ENCODE measurements around the gene GJD2. TPM values are rescaled to one million over a fixed set of nuclear protein-coding genes. Genes with fewer than 3 reads are reported as not detected.

The GJD2 gene
- total RNA-seq, 2 donors from 2014 or later, result not detected

Other genes starting within 250 kb of the GJD2 start
- gene GOLGA8B, start 171.3 kb downstream of the GJD2 start, total RNA-seq, result 10 to 100 TPM; 41.8 to 52.0 TPM
- 10 to 100 TPM; 93.6 to 93.8 TPM for gene ACTC1, start 40.6 kb upstream of the GJD2 start, total RNA-seq
- gene AQR, start 214.7 kb upstream of the GJD2 start, total RNA-seq, result 10 to 100 TPM; 25.9 to 28.0 TPM
- gene ZNF770, start 233.3 kb upstream of the GJD2 start, total RNA-seq, result 10 to 100 TPM; 29.7 to 30.7 TPM